OCI-LY3 (cell line): ENCODE results near the gene CEP104.

ENCODE experiments used
- EZH2phosphoT487 ChIP-seq: fragments of 200-600 bp; shearing (Covaris generic); IDR thresholded peaks from 2 replicates; pipeline ENCODE4 v1.6.1; 2018; ENCODE audit warnings: antibody characterized with exemption, mixed run types, low read depth
- TF ChIP-seq, protein P1 (sequence below): fragments of 200-600, 300-600 bp; sonication (generic); IDR thresholded peaks from 2 replicates; pipeline ENCODE4 v1.5.1; 2014; ENCODE audit warnings: antibody characterized with exemption, low read length, low read depth

GRCh38 chr1:3899754-3900149 lies 42.7 kb upstream of the CEP104 start:
- TF ChIP-seq, protein P1, sequence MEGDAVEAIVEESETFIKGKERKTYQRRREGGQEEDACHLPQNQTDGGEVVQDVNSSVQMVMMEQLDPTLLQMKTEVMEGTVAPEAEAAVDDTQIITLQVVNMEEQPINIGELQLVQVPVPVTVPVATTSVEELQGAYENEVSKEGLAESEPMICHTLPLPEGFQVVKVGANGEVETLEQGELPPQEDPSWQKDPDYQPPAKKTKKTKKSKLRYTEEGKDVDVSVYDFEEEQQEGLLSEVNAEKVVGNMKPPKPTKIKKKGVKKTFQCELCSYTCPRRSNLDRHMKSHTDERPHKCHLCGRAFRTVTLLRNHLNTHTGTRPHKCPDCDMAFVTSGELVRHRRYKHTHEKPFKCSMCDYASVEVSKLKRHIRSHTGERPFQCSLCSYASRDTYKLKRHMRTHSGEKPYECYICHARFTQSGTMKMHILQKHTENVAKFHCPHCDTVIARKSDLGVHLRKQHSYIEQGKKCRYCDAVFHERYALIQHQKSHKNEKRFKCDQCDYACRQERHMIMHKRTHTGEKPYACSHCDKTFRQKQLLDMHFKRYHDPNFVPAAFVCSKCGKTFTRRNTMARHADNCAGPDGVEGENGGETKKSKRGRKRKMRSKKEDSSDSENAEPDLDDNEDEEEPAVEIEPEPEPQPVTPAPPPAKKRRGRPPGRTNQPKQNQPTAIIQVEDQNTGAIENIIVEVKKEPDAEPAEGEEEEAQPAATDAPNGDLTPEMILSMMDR = 0 out of 2 replicates have a peak, but pooled peaks have one; percentile 17
- no peak for TF ChIP-seq EZH2phosphoT487
